WERI-Rb-1 (cell line): ENCODE data around the gene AATK.

Source experiments
- DNase-seq: peaks from one replicate; pipeline ENCODE4 v3.0.0-alpha.2; 2020
- H3K27ac ChIP-seq: fragments of 250-450 bp; sonication (Bioruptor Pico); 2 replicates; pipeline ENCODE4 v1.5.1; 2020; ENCODE audit warnings: mild to moderate bottlenecking, moderate library complexity
- H3K27me3 ChIP-seq: fragments of 250-450 bp; sonication (Bioruptor Pico); 2 replicates; pipeline ENCODE4 v1.5.1; 2021; ENCODE audit warnings: mild to moderate bottlenecking, low read depth, moderate library complexity; ENCODE audit not compliant: insufficient read depth, severe bottlenecking
- H3K36me3 ChIP-seq: fragments of 250-450 bp; sonication (Bioruptor Pico); 2 replicates; pipeline ENCODE4 v1.5.1; 2020; ENCODE audit warnings: mild to moderate bottlenecking, moderate library complexity
- H3K4me3 ChIP-seq: 2 replicates; pipeline ENCODE4 v1.5.1; 2011; ENCODE audit warnings: low read depth, mild to moderate bottlenecking, control low read depth, low read length
- H3K9me3 ChIP-seq: fragments of 250-450 bp; sonication (Bioruptor Pico); 2 replicates; pipeline ENCODE4 v1.5.1; 2021; ENCODE audit warnings: mild to moderate bottlenecking, moderate library complexity; ENCODE audit not compliant: severe bottlenecking
- TF ChIP-seq, protein P1 (sequence below): IDR thresholded peaks from 2 replicates; pipeline ENCODE4 v1.5.1; 2011; ENCODE audit warnings: low read depth, mild to moderate bottlenecking, control low read depth, inconsistent platforms, low read length

AATK gene

DNA sequence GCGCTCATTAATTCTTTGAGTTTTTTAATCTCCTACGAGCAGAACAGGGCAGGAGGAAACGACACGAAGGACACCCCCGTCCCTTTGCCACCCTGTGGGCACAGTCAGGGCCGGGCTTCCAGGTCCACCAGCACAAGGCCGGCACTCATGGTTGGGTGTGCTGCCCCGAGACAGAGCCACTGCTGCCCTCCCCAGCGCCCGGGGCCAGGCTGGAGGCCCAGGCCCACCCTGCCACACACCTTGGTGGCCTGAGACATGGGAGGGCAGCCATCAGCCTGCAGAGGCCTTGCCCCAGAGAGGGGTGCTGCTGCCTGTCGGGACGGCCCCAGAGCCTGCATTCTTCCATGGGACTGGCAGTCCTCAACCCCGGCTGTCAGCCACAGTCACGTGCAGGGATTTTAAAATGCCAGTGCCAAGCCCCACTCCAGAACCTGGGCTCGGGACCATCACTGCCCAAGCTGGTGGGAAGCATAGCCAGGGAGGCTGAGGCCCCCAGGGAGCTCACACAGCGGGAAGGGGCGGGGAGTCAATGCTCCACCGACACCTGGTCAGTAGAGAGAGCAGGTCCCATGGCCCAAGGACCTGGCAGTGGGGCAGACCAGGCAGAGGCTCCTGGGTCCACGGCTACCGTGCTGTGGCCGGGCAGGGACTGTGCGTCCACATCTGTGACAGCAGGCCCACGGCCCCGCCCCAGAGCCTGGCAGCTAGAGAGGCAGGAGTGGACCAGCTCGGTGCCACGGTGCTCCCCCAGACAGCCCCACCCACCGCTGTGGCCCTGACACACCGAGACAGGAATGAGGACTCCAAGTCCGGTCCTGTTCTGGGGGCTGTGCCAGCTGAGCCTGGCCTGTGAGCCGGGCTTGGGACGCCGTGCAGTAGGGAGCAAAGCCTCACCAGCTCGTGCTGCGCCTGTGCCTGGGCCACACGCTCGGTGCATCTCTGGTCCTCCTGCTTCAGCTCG, 29.2 kb upstream of the AATK start:
- H3K27ac ChIP-seq = no peak overlapping the region
- no peaks in the 10 kb centered on the region for H3K27me3 ChIP-seq
- H3K36me3 ChIP-seq = peaks cover 97% of the 10 kb centered on the region
- no peak overlapping the region for H3K4me3 ChIP-seq
- TF ChIP-seq, protein P1, sequence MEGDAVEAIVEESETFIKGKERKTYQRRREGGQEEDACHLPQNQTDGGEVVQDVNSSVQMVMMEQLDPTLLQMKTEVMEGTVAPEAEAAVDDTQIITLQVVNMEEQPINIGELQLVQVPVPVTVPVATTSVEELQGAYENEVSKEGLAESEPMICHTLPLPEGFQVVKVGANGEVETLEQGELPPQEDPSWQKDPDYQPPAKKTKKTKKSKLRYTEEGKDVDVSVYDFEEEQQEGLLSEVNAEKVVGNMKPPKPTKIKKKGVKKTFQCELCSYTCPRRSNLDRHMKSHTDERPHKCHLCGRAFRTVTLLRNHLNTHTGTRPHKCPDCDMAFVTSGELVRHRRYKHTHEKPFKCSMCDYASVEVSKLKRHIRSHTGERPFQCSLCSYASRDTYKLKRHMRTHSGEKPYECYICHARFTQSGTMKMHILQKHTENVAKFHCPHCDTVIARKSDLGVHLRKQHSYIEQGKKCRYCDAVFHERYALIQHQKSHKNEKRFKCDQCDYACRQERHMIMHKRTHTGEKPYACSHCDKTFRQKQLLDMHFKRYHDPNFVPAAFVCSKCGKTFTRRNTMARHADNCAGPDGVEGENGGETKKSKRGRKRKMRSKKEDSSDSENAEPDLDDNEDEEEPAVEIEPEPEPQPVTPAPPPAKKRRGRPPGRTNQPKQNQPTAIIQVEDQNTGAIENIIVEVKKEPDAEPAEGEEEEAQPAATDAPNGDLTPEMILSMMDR = no peak
- H3K9me3 ChIP-seq = no peaks in the 10 kb centered on the region
- DNase-seq = no peak

DNA sequence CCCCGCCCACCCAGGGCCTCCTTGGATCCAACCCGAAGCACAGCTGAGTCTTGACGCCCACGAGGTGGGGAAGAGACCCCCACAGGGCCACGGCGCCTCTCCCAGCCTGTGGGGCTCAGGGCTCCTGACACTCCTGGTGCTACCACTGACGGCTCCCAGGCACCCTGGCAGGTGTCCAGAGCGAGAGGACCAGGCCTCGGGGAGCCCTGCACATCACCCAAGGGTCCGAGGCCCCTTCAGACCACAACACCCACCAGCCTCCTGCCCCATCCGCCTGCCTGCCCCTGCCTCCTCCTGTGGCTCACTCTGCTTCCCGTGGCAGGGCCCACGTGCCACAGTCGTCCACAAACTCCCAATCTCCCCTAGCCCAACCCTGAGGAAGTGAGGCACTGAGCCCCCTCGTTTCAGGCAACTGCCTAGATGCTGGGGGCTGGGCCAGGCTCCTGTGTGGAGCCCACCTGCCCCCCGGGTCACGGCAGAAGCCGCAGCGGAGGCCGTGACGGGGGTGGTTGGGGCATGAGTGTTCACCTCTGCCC, 28.3 kb upstream of the AATK start:
- DNase-seq = no peak
- TF ChIP-seq, protein P1 = no peak
- Histone ChIP-seq H3K27me3 (no peaks in the 10 kb centered on the region), H3K36me3 (peaks cover 97% of the 10 kb centered on the region), H3K9me3 (no peaks in the 10 kb centered on the region), H3K4me3 (no peak overlapping the region), H3K27ac (no peak overlapping the region)

DNA sequence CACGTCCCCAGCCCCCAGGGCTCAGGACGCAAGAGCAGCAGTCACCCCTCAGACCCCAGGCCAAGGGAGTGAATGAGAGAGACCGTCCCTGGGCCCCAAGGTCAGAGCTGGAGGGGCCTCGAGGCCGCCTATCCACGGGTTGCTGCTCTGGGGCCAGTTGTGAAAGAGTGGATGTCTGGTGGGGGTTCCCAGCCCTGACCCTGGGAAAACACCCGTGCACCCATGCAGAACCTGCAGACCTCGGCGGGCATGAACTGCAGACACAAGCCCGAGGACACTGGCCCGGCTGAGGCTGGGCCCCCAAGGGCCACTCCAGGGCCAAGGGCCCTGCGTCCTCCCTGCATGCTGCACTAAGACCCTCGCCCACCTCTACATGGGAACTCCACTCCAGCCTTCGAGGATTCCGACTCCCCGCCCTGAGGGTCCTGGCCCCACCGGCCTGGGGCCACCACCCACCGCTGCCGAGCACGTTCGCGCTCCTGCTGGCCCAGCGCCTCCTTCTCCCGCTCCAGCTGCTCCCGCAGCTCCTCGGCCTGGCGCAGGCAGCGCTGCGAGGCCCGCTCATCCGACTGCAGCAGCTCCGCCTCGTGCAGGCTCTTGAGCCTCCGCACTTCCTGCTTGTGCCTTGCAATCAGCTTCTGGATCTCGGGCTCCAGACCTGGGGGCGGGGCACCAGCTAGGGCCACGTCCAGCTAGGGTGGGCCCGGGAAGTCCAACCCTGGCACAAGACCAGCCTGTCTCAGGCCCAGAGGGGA, 27.6 kb upstream of the AATK start:
- no peaks in the 10 kb centered on the region for H3K27me3 ChIP-seq
- DNase-seq = no peak
- no peak overlapping the region for H3K4me3 ChIP-seq
- no peaks in the 10 kb centered on the region for H3K9me3 ChIP-seq
- TF ChIP-seq, protein P1 = no peak
- peaks cover 97% of the 10 kb centered on the region for H3K36me3 ChIP-seq
- no peak overlapping the region for H3K27ac ChIP-seq

DNA sequence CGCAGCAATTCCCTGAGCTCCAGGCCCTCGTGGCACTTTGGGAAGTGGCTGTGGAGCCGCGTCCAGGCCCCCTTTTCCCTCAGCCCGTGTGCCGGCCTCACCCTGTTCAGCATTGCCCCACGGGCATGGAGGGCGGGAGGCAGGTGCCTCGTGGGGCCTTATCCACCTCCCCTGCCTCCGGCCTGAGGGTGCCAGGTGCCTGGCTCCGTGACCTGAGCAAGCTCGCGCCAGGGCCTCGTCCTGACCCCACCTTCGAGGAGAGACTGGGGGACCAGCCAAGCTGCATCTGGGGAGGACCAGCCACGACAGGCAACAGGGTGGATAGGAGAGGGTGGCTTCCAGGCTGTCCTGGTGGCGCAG, 27.0 kb upstream of the AATK start:
- H3K27ac ChIP-seq = no peak overlapping the region
- TF ChIP-seq, protein P1 = no peak
- no peak for DNase-seq
- H3K4me3 ChIP-seq = no peak overlapping the region
- H3K9me3 ChIP-seq = no peaks in the 10 kb centered on the region
- peaks cover 97% of the 10 kb centered on the region for H3K36me3 ChIP-seq
- no peaks in the 10 kb centered on the region for H3K27me3 ChIP-seq

DNA sequence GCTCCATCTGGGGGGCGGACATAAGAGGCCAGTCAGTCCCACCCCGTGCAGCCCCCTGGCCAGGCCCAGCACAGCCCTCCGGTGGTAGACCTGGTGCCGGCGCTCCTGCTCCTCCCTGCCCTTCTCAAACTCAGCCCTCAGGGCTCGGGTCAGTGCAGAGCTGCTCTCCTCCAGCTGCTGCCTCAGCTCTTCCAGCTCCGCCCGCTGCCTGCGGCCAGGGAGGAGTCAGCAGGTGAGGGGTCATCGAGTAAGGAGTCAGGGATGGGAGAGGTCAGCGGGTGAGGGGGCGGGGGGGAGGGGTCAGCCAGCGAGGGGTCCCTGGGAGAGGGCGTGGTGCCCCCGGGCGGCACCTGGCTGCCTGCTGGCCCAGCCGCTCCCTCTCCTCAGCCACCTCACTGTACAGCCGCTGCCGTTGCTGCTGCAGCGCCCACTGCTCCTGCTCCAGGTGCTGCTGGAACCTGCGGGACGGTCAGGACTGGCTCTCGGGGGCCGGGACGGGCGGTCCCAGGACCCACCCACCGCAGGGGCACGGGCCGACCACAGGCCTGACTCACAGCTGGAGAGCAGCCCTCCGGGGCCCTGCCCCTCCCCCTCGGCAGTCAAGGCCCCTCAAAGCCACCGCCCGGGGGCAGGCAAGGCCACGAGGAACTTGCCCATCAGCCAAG, 26.5 kb upstream of the AATK start:
- no peak overlapping the region for H3K4me3 ChIP-seq
- TF ChIP-seq, protein P1 = no peak
- H3K9me3 ChIP-seq = no peaks in the 10 kb centered on the region
- H3K27ac ChIP-seq = no peak overlapping the region
- no peak for DNase-seq
- H3K36me3 ChIP-seq = peaks cover 97% of the 10 kb centered on the region
- H3K27me3 ChIP-seq = no peaks in the 10 kb centered on the region
